Measurements from ENCODE around the gene FBXW8. TPM values are rescaled to one million over a fixed set of nuclear protein-coding genes. Genes with fewer than 3 reads are reported as not detected.

The FBXW8 gene
- total RNA-seq, 4 donors from 2014 or later = 9.1 to 19.0 (median 13.5) TPM

- 64% methylated on average over 1 of the region's 1 CpG for WGBS
- Histone ChIP-seq H3K4me3 (no peak overlapping the region), H3K9me3 (no peaks in the 10 kb centered on the region), H3K27me3 (no peaks in the 10 kb centered on the region), H3K27ac (no peak overlapping the region), H3K4me1 (peaks cover 24% of the 10 kb centered on the region), H3K36me3 (no peaks in the 10 kb centered on the region)
- DNase-seq (ENCODE audit: low spot score in 2 of 2) = no peak
- TF ChIP-seq POLR2A (IDR thresholded peaks at IDR 0.05) (no peak), POLR2AphosphoS5 (IDR thresholded peaks at IDR 0.05) (no peak), EP300 (IDR thresholded peaks at IDR 0.05) (no peak), CTCF (IDR thresholded peaks at IDR 0.05) (no peak)
Observed at GRCh38 chr12:116937640-116938039, 26.9 kb downstream of the FBXW8 start.

DNA sequence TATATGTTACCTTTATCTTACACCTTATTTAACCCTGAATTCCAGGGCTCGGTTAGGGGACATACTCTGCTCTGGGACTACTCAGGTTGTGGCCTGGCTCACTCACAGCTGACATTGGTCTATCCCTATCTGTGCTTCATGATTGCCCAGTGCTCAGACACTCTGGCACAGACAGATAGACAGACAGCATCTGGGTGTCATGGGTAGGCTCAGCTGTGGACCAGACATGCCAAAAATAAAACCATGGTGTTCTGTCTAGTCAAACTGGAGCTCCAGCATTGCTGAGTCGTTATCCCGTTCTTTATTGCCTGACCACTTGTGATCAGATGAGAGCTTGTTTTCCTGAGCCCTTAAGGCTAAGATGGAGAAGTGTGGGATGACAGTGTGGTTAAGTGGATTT lies 29.0 kb downstream of the FBXW8 start:
- Histone ChIP-seq H3K27ac (no peak overlapping the region), H3K9me3 (no peaks in the 10 kb centered on the region), H3K27me3 (no peaks in the 10 kb centered on the region), H3K36me3 (no peaks in the 10 kb centered on the region), H3K4me1 (peaks cover 10% of the 10 kb centered on the region), H3K4me3 (no peak overlapping the region)
- no peak for DNase-seq (ENCODE audit: low spot score in 2 of 2)
- TF ChIP-seq POLR2AphosphoS5 (IDR thresholded peaks at IDR 0.05) (no peak), POLR2A (IDR thresholded peaks at IDR 0.05) (no peak), CTCF (IDR thresholded peaks at IDR 0.05) (no peak), EP300 (IDR thresholded peaks at IDR 0.05) (no peak)
- WGBS = 92% methylated on average over 3 of the region's 3 CpGs

DNA sequence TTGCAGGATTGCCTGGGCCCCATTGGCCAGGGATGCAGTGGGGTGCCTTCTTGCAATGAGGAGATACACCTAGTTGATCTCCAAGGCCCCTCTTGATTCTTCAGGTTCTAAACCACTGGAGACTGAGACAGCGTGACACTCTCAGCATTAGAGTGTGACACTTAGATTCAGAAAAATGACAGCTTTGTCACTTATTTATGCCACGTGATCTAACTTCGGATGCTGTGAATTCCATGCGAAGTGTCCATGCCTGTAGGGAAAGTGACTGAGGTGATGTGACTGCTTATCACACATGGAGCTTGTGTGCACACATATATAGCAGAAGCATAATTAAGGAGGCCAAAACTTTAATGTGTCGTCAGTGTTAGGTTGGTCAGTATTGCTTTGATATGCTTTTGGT lies 30.4 kb downstream of the FBXW8 start:
- H3K27me3 ChIP-seq = no peaks in the 10 kb centered on the region
- DNase-seq (ENCODE audit: low spot score in 2 of 2) = no peak
- WGBS = 92% methylated on average over 5 of the region's 5 CpGs
- H3K4me3 ChIP-seq = no peak overlapping the region
- TF ChIP-seq POLR2A (IDR thresholded peaks at IDR 0.05) (no peak), POLR2AphosphoS5 (IDR thresholded peaks at IDR 0.05) (no peak), CTCF (IDR thresholded peaks at IDR 0.05) (no peak), EP300 (IDR thresholded peaks at IDR 0.05) (no peak)
- H3K27ac ChIP-seq = no peak overlapping the region
- H3K9me3 ChIP-seq = no peaks in the 10 kb centered on the region
- H3K4me1 ChIP-seq = no peaks in the 10 kb centered on the region
- peaks cover 11% of the 10 kb centered on the region for H3K36me3 ChIP-seq

DNA sequence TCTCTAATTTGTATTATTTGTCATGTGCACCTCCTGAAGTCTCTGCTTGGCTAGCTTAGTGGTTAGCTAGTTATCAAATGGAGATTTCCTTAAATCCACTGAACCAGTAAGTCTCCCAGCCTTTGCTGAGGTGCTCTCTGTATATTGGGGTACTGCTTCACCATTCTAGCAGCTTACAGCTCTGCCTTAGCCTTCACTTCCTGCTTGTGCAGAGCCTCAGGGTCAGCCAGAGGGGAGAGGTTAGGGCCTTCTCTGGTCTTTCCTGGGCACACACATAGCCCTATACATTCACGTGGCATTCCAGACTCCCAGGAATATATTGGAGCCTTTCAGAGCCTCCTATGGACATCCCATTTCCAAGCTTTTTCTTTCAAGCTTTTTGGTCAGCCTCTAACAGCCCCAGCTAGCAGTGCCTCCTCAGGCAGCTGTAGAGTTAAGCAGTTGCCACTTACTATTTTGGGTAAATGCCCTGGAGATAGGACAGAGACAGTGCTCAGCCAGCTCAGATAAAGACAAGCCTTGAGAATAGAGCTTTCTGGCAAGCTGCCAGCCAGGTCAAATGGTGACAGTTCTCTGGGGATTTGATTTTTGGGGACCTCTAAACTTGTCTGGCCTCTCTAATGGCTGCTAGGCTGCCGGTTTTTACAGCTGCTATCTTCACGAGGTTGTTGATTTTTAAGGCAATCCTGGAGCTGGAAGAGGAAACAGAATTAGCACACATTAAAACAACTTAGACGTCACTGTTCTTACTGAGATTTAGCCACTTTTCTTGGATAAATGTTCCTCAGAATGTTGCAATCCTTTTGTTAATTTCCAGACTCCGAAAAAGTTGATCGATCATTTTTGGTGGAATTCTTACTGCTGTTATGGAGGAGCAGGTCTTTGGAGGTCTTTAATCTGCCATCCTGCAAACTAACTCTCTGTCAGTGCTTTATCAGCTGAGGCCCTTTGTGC lies 32.9 kb downstream of the FBXW8 start:
- H3K4me1 ChIP-seq = no peaks in the 10 kb centered on the region
- H3K27ac ChIP-seq = no peak overlapping the region
- no peaks in the 10 kb centered on the region for H3K9me3 ChIP-seq
- no peak for DNase-seq (ENCODE audit: low spot score in 2 of 2)
- H3K4me3 ChIP-seq = no peak overlapping the region
- 89% methylated on average over 6 of the region's 6 CpGs for WGBS
- peaks cover 27% of the 10 kb centered on the region for H3K36me3 ChIP-seq
- no peak for TF ChIP-seq POLR2AphosphoS5 (IDR thresholded peaks at IDR 0.05)
- no peak for TF ChIP-seq EP300 (IDR thresholded peaks at IDR 0.05)
- TF ChIP-seq POLR2A (IDR thresholded peaks at IDR 0.05) = no peak
- TF ChIP-seq CTCF (IDR thresholded peaks at IDR 0.05) = no peak
- no peaks in the 10 kb centered on the region for H3K27me3 ChIP-seq

- no peaks in the 10 kb centered on the region for H3K9me3 ChIP-seq
- no peaks in the 10 kb centered on the region for H3K27me3 ChIP-seq
- H3K36me3 ChIP-seq = peaks cover 38% of the 10 kb centered on the region
- TF ChIP-seq CTCF (IDR thresholded peaks at IDR 0.05) (no peak), POLR2A (IDR thresholded peaks at IDR 0.05) (no peak), EP300 (IDR thresholded peaks at IDR 0.05) (no peak), POLR2AphosphoS5 (IDR thresholded peaks at IDR 0.05) (no peak)
- H3K4me3 ChIP-seq = no peak overlapping the region
- H3K27ac ChIP-seq = no peak overlapping the region
- WGBS = 92% methylated on average over 9 of the region's 9 CpGs
- H3K4me1 ChIP-seq = no peaks in the 10 kb centered on the region
- DNase-seq (ENCODE audit: low spot score in 2 of 2) = no peak
Observed at GRCh38 chr12:116945886-116946550, 35.3 kb downstream of the FBXW8 start.
